Posterior cingulate gyrus (tissue), 11 donors: ENCODE results near the gene LAMTOR1.

Experiments
- DNase-seq, 10 donors: peaks; one replicate each; pipeline versions ENCODE4 v3.0.0 to v3.0.0-alpha.2; 2020 to 2021; ENCODE audit warnings: mixed read lengths in 3 of 10
- intact Hi-C: fragments of 100-400 bp; cut with DNase I; formaldehyde crosslinking; loops from one replicate; pipeline ENCODE4 v1.15.1; 2023

The LAMTOR1 gene

GRCh38 chr11:72084965-72085364 is 18.1 kb downstream of the LAMTOR1 start:
- intact Hi-C loops: no loop called here
- no peak for DNase-seq

DNA sequence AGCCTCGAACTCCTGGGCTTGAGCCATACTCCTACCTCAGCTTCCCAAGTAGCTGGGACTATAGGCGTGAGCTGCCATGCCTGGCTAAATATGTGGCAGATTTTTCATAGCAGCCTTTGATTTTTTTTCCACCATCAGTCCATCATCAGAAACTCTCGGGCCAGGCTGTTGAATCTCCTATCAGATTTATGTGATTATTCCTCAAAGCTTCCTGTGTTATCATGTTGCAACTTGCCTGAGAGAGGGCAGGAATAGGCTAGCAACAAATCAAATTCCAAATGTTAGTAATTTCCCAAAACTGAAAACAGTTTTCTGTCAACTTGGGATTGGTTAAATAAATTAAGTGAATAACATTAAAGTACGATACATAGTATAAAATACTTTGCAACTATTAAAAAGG is 19.0 kb downstream of the LAMTOR1 start:
- DNase-seq: no peak
- intact Hi-C loops: no loop called here

GRCh38 chr11:72083414-72083813 is 19.7 kb downstream of the LAMTOR1 start:
- intact Hi-C loops: no loop called here
- no peak for DNase-seq

DNA sequence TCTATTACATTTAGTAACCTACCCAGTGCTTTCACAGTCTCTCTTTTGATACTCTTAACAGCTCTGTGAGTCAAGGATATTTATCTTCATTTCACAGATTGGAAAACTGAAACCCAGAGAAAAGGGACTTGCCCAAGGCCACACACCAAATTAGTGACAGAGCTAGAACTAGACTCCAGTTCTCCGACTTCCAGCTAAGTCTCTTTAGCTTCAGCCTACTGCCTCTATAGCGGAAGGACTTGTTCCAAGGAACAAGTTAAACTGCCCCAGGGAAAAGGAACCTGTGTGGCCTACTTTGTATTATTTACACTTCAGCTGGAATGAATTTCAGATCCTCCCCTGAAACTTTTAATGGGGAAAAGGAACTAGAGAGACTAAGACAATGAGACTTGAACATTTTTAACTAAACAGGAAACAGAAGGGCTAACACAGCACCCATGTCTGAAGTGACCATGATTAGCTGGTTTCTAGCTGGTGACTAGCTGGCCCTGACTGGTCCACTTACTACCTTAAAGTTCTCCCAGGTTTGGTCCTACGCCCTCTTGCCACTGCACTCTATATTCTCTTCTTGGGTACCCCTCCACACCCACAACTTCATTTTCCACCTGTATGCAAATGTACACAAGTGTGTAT is 21.2 kb downstream of the LAMTOR1 start:
- intact Hi-C loops: loop anchor here (2.0 kb wide), 1 partner anchor 41 kb away; no protein-coding TSS in a partner anchor
- DNase-seq: peak in 1 of 10 donors; percentile 18

DNA sequence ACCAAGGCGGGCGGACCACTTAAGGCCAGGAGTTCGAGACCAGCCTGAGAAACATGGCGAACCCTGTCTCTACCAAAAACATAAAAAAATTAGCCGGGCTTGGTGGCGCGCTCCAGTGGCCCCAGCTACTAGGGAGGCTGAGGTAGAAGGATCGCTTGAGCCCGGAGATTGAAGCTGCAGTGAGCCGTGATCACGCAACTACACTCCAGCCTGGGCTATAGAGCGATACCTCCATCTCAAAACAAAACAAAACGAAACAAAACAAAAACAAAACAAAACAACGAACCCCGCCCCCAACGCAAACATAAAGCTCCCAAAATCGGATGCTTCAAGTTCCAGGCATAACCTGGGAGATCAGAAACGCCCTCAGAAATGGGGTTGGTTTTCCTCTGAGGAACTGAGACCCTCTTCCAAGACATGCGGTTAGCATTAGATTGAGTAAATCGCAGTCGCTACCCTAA is 21.9 kb downstream of the LAMTOR1 start:
- intact Hi-C loops: loop anchor here (2.0 kb wide), 1 partner anchor 40 kb away; no protein-coding TSS in a partner anchor
- DNase-seq: no peak

DNA sequence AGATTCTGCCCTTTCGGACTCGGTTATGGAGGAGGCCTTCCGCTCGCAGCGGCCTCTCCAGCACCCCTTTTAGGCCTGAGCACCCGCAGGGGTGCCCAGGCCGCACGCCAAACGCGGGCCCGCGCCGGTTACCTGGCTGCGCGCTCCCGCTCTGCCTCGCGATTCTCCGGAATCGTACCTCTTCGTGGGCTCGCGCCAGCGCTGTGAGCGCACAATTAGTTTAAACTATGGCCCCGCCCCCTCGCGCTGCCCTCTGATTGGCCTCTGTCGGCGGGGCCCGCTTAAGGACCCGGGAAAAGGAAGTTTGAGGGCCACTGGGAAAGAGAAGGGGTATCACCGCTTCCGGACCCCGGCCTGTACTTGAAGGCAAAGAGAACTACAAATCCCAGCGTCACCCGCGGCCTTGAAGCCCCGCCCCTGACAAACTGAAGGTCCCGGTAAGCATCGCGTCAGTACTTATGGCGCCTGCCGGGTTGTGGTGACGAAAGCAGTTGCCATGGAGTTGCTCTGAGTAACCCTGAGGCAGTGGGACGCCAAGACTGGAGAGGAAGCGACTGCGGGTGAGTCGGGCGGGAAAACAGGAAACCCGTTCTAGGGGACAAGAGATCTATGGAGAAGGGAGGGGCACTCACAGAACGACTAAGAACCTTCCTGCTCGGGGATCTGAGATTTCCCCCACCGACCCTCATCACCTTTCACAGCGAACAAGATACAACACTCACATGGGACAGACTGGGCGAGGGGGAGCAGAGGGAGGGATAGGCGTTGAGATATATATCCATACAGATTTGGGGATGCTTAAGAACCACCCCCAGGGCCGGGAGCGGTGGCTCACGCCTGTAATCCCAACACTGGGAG is 22.5 kb downstream of the LAMTOR1 start, which contains the start of the genes LRRC51 and NUMA1:
Gene LRRC51, plus strand, starts transcription at position 525 of the 858 bp plus-strand sequence. CDS start 8,234 bp downstream, outside the sequence.
Gene NUMA1, minus strand, starts transcription at position 217 of the 858 bp plus-strand sequence. CDS start 44,599 bp downstream, outside the sequence.
- DNase-seq: peak; percentile 97 to 100 (median 99)
- intact Hi-C loops: loop anchor here (1.0 to 2.0 kb wide), 2 partner anchors 23 to 40 kb away; partner anchors contain the start of gene LAMTOR1

DNA sequence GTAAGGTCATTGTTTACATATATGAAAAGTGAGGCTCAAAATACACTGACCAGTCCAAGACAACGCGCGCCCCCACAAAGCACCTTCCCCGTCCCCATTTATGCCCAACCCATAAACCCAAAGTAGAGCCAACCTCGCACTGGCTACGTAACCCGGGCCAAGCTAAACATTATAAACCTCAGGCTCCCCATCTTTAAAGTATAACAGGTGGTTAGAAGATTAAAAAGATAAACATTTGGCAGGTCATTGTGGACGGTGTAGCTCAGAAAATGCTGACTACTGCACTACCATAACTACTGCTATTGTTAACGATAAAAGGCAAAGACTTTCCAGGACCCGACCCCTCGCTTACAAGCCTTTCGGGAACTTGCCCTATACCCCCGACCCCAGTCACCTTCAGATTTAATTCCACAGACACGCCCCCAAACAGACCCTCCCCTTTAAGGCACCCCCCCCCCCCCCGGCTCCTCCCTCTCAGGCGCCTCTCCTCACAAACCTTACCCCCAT is 23.2 kb downstream of the LAMTOR1 start:
- peak in 2 of 10 donors; percentile 11 to 67 for DNase-seq
- intact Hi-C loops: loop anchor here (1.0 to 2.0 kb wide), 2 partner anchors 23 to 39 kb away; partner anchors contain the start of gene LAMTOR1

GRCh38 chr11:72078477-72078876 is 24.6 kb downstream of the LAMTOR1 start:
- DNase-seq: no peak
- intact Hi-C loops: no loop called here

- intact Hi-C loops: loop anchor here (1.0 kb wide), 1 partner anchor 25 kb away; no protein-coding TSS in a partner anchor
Measured at GRCh38 chr11:72075756-72076155, 27.3 kb downstream of the LAMTOR1 start.

DNA sequence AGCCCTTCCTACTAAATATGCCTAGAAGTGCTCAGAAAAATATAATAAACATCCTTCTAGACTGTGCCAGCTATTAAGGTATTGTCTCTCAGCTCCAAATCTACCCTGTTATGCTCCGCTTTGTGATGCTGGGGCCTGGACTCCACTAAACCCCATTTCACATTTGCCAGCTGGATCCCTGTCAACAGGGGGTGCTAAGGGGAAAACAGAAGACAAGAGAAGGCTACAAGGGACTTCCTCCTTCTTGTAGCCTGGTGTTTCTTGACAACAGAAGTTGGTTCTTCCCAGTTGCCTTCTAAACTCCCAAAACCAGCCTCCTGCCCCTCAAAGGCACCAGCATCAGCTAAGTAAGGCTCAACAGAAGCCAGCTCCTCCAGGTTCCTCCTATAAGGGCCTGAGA is 28.0 kb downstream of the LAMTOR1 start:
- DNase-seq: no peak
- intact Hi-C loops: loop anchor here (1.0 kb wide), 1 partner anchor 25 kb away; no protein-coding TSS in a partner anchor

More at GRCh38 chr11:72075756-72076155, 27.3 kb downstream of the LAMTOR1 start:
- DNase-seq: no peak

DNA sequence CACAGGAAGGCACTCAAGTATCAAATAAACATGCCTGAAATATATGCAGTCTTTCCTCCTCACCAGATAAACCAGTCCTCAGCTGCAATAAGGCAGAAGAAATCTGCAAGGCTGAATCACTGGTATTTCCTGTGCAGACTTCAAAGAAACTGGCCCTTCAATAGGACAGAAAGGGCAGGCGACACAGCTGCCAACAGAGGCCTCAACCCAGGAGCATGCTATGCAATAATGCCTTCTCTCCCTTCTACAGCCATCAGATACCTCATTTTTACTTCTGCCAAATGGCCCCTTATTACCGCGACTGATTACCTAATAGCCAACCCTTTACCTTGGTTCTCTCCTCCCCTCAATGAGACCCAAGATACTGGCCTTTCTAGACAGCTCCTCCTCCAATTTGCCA is 30.7 kb downstream of the LAMTOR1 start:
- intact Hi-C loops: no loop called here

DNA sequence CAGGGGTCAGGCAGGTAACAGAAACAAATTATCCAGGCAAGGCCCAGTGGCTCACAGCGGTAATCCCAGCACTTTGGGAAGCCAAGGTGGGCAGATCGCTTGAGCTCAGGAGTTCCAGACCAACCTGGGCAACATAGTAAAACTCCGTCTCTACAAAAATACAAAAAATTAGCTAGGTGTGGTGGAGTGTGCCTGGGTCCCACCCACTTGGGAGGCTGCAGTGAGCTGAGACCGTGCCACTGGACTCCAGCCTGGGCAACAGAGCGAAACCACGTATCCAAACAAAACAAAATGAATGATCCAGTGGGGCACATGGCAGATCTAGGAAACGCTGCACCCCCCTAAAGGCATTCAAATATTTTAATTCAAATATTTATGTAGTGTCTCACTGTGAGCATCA is 32.6 kb downstream of the LAMTOR1 start:
- no peak for DNase-seq
- intact Hi-C loops: no loop called here

More for the DNA sequence above, 30.7 kb downstream of the LAMTOR1 start:
- no peak for DNase-seq

DNA sequence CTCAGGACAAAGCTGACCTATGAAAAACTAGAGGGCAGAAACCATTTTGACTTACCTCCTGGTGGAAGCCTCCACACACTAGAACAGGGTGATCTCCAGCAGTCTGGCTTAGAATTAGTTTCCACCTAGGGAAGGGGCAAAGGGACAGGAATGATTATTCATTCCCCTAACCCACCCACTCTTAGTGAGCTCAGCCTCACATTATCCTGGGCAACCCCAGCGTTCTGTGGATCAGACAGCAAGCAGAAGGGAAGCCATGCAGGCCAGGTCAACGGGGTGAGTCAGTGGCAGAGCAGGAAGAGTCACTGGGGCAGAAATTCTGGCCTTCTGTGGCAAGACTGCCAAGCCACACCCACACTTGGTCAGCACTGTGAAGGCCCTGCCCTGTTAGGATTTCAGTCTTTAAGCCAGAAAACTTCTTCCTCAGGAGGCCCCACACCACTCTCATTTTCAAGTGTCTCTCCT is 33.3 kb downstream of the LAMTOR1 start:
- intact Hi-C loops: no loop called here
- DNase-seq: peak in 7 of 10 donors; percentile 20 to 84 (median 33)

GRCh38 chr11:72069200-72069599 is 33.9 kb downstream of the LAMTOR1 start:
- intact Hi-C loops: no loop called here
- DNase-seq: no peak

DNA sequence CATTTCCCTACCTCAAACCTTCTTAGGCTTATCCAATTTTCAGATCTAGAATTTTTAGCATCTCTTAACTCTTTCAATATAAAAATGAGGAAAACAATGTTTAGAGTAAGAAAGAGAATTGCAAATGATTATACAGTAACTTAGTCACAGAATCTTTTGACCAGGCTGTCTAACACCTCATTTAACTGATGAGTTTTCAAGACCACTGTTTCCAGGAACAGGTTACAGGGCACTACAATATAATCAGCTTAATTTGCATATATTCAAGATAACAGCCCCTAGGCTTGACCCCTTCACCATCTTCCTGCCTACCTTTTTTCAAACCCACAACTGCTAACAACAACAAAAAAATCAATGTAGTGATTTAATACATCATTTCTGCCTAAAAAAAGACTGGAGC is 35.4 kb downstream of the LAMTOR1 start:
- DNase-seq: no peak
- intact Hi-C loops: no loop called here

GRCh38 chr11:72067266-72067665 is 35.8 kb downstream of the LAMTOR1 start:
- DNase-seq: no peak
- intact Hi-C loops: no loop called here

DNA sequence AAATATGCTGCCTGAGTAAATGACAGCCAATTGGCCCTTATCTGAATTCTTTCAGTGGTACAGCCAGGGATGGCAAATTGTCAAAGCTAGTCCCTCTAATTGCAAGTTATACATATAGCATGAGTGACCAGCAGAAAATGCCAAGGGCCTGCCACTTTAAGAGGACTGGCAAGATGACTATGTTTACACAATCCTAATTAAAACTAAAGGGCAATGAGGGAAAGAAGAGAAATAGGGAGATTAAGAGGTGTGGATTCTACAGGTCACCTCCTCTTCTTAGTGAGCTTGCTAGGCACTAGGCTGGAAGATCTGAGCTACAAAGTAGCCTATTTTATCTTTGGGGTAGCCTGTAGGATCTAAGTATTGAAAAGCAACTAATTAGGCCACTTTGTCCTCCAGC is 36.2 kb downstream of the LAMTOR1 start:
- intact Hi-C loops: no loop called here
- no peak for DNase-seq

DNA sequence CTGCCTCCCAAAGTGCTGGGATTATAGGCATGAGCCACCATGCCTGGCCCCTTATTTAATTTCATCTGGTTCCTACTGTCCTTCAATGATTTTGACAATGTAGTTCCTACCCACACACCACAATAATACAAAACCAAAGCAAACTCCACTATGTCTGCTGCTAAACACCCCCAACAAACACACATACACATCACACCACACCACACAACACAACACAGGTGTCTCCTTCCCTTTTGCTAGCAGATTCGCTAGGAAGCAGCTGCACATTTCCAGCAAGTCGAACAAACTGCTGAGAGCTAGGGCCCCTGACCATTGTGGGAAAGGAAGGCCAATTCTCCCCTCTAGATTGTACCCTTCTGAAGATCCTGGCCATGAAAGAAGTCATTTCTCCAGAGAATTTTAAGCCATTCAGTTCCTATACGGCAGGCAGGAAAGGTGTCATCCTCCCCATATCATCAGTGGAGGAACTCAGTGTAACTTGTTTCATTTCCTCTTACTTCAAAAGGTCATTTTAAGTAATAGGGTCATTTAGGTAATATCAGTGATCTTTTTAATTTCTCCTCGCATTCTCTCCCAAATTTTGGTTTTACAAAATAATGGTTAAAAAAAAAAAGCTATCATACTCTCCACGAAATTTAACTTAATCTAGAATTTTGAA is 41.2 kb downstream of the LAMTOR1 start:
- DNase-seq: no peak
- intact Hi-C loops: no loop called here

- DNase-seq: no peak
- intact Hi-C loops: no loop called here
Measured at GRCh38 chr11:72058416-72059034, 44.6 kb downstream of the LAMTOR1 start.
